DND-41 (cell line): ENCODE data around the gene ESRRB.

Source experiments
- CTCF ChIP-seq: IDR thresholded peaks from 2 replicates; pipeline ENCODE4 v1.5.1; 2012; ENCODE audit warnings: borderline replicate concordance, low read length, moderate library complexity, mild to moderate bottlenecking; ENCODE audit not compliant: poor library complexity, severe bottlenecking; ENCODE audit errors: extremely low read depth
- EZH2 ChIP-seq: IDR thresholded peaks from 3 replicates; pipeline ENCODE4 v1.6.1; 2012; ENCODE audit warnings: borderline replicate concordance, low read depth, mild to moderate bottlenecking, moderate library complexity, low read length, inconsistent platforms; ENCODE audit not compliant: severe bottlenecking

- TF ChIP-seq CTCF (no peak), EZH2 (no peak)
Measured at GRCh38 chr14:76446921-76447320, 71.0 kb downstream of the ESRRB start.
